Measurements from ENCODE around the gene VPS36.

The VPS36 gene

GRCh38 chr13:52454820-52455676 is 4.6 kb upstream of the VPS36 start, which contains the start of gene CKAP2:
Gene CKAP2 (plus strand): TSS chr13:52455478. CDS start chr13:52455557, 79 bp downstream.
- Histone ChIP-seq H3K9me3 (ENCODE audit: control insufficient read depth, insufficient read depth, low read length) (no peaks in the 10 kb centered on the region), H3K9ac (ENCODE audit: low read depth, low read length) (peak within 1 kb of the TSS; percentile 80), H3K36me3 (ENCODE audit: control insufficient read depth, insufficient read depth, low read length) (peaks cover 4% of the 10 kb centered on the region), H3K4me3 (ENCODE audit: low read depth, low read length) (peak within 1 kb of the TSS; percentile 84), H3K27me3 (ENCODE audit: control insufficient read depth, insufficient read depth, low read length) (no peaks in the 10 kb centered on the region), H3K4me1 (ENCODE audit: control insufficient read depth, insufficient read depth, low read length) (no peaks in the 10 kb centered on the region)

- Histone ChIP-seq H3K27me3 (ENCODE audit: control insufficient read depth, insufficient read depth, low read length) (no peaks in the 10 kb centered on the region), H3K36me3 (ENCODE audit: control insufficient read depth, insufficient read depth, low read length) (peaks cover 4% of the 10 kb centered on the region), H3K4me1 (ENCODE audit: control insufficient read depth, insufficient read depth, low read length) (no peaks in the 10 kb centered on the region), H3K9me3 (ENCODE audit: control insufficient read depth, insufficient read depth, low read length) (no peaks in the 10 kb centered on the region), H3K4me3 (ENCODE audit: low read depth, low read length) (peak overlapping the region; percentile 84), H3K9ac (ENCODE audit: low read depth, low read length) (no peak overlapping the region)
Measured at GRCh38 chr13:52454459-52454819, 4.0 kb upstream of the VPS36 start.

- Histone ChIP-seq H3K27me3 (ENCODE audit: control insufficient read depth, insufficient read depth, low read length) (no peaks in the 10 kb centered on the region), H3K9me3 (ENCODE audit: control insufficient read depth, insufficient read depth, low read length) (no peaks in the 10 kb centered on the region), H3K9ac (ENCODE audit: low read depth, low read length) (no peak overlapping the region), H3K4me1 (ENCODE audit: control insufficient read depth, insufficient read depth, low read length) (no peaks in the 10 kb centered on the region), H3K4me3 (ENCODE audit: low read depth, low read length) (no peak overlapping the region), H3K36me3 (ENCODE audit: control insufficient read depth, insufficient read depth, low read length) (peaks cover 4% of the 10 kb centered on the region)
Measured at GRCh38 chr13:52452470-52452869, 2.0 kb upstream of the VPS36 start.

GRCh38 chr13:52451135-52451804 is 836 bp upstream of the VPS36 start:
- no peaks in the 10 kb centered on the region for H3K4me1 ChIP-seq (ENCODE audit: control insufficient read depth, insufficient read depth, low read length)
- no peaks in the 10 kb centered on the region for H3K36me3 ChIP-seq (ENCODE audit: control insufficient read depth, insufficient read depth, low read length)
- no peaks in the 10 kb centered on the region for H3K9me3 ChIP-seq (ENCODE audit: control insufficient read depth, insufficient read depth, low read length)
- H3K9ac ChIP-seq (ENCODE audit: low read depth, low read length): no peak overlapping the region
- no peaks in the 10 kb centered on the region for H3K27me3 ChIP-seq (ENCODE audit: control insufficient read depth, insufficient read depth, low read length)
- H3K4me3 ChIP-seq (ENCODE audit: low read depth, low read length): no peak overlapping the region

GRCh38 chr13:52450793-52451116 is 321 bp upstream of the VPS36 start:
- no peaks in the 10 kb centered on the region for H3K36me3 ChIP-seq (ENCODE audit: control insufficient read depth, insufficient read depth, low read length)
- no peaks in the 10 kb centered on the region for H3K27me3 ChIP-seq (ENCODE audit: control insufficient read depth, insufficient read depth, low read length)
- H3K9ac ChIP-seq (ENCODE audit: low read depth, low read length): no peak overlapping the region
- no peaks in the 10 kb centered on the region for H3K9me3 ChIP-seq (ENCODE audit: control insufficient read depth, insufficient read depth, low read length)
- H3K4me3 ChIP-seq (ENCODE audit: low read depth, low read length): peak overlapping the region; percentile 20
- H3K4me1 ChIP-seq (ENCODE audit: control insufficient read depth, insufficient read depth, low read length): no peaks in the 10 kb centered on the region

- Histone ChIP-seq H3K36me3 (ENCODE audit: control insufficient read depth, insufficient read depth, low read length) (no peaks in the 10 kb centered on the region), H3K4me1 (ENCODE audit: control insufficient read depth, insufficient read depth, low read length) (no peaks in the 10 kb centered on the region), H3K27me3 (ENCODE audit: control insufficient read depth, insufficient read depth, low read length) (no peaks in the 10 kb centered on the region), H3K9me3 (ENCODE audit: control insufficient read depth, insufficient read depth, low read length) (no peaks in the 10 kb centered on the region), H3K4me3 (ENCODE audit: low read depth, low read length) (peak overlapping the region; percentile 86), H3K9ac (ENCODE audit: low read depth, low read length) (peak overlapping the region; percentile 86)
Measured at GRCh38 chr13:52449331-52450011, 963 bp downstream of the VPS36 start.

GRCh38 chr13:52447815-52448552 is 2.5 kb downstream of the VPS36 start:
- Histone ChIP-seq H3K9ac (ENCODE audit: low read depth, low read length) (no peak overlapping the region), H3K36me3 (ENCODE audit: control insufficient read depth, insufficient read depth, low read length) (no peaks in the 10 kb centered on the region), H3K4me1 (ENCODE audit: control insufficient read depth, insufficient read depth, low read length) (no peaks in the 10 kb centered on the region), H3K9me3 (ENCODE audit: control insufficient read depth, insufficient read depth, low read length) (no peaks in the 10 kb centered on the region), H3K4me3 (ENCODE audit: low read depth, low read length) (no peak overlapping the region), H3K27me3 (ENCODE audit: control insufficient read depth, insufficient read depth, low read length) (no peaks in the 10 kb centered on the region)

- no peak overlapping the region for H3K9ac ChIP-seq (ENCODE audit: low read depth, low read length)
- H3K4me3 ChIP-seq (ENCODE audit: low read depth, low read length): no peak overlapping the region
- H3K36me3 ChIP-seq (ENCODE audit: control insufficient read depth, insufficient read depth, low read length): no peaks in the 10 kb centered on the region
- H3K9me3 ChIP-seq (ENCODE audit: control insufficient read depth, insufficient read depth, low read length): no peaks in the 10 kb centered on the region
- no peaks in the 10 kb centered on the region for H3K4me1 ChIP-seq (ENCODE audit: control insufficient read depth, insufficient read depth, low read length)
- H3K27me3 ChIP-seq (ENCODE audit: control insufficient read depth, insufficient read depth, low read length): no peaks in the 10 kb centered on the region
Measured at GRCh38 chr13:52447354-52447753, 3.1 kb downstream of the VPS36 start.

- no peaks in the 10 kb centered on the region for H3K9me3 ChIP-seq (ENCODE audit: control insufficient read depth, insufficient read depth, low read length)
- no peaks in the 10 kb centered on the region for H3K4me1 ChIP-seq (ENCODE audit: control insufficient read depth, insufficient read depth, low read length)
- no peak overlapping the region for H3K4me3 ChIP-seq (ENCODE audit: low read depth, low read length)
- H3K9ac ChIP-seq (ENCODE audit: low read depth, low read length): no peak overlapping the region
- H3K36me3 ChIP-seq (ENCODE audit: control insufficient read depth, insufficient read depth, low read length): no peaks in the 10 kb centered on the region
- H3K27me3 ChIP-seq (ENCODE audit: control insufficient read depth, insufficient read depth, low read length): no peaks in the 10 kb centered on the region
Measured at GRCh38 chr13:52446265-52446664, 4.2 kb downstream of the VPS36 start.

- Histone ChIP-seq H3K36me3 (ENCODE audit: control insufficient read depth, insufficient read depth, low read length) (no peaks in the 10 kb centered on the region), H3K9me3 (ENCODE audit: control insufficient read depth, insufficient read depth, low read length) (no peaks in the 10 kb centered on the region), H3K4me3 (ENCODE audit: low read depth, low read length) (no peak overlapping the region)
Measured at GRCh38 chr13:52432456-52432855, 18.0 kb downstream of the VPS36 start.

GRCh38 chr13:52428295-52428694 is 22.1 kb downstream of the VPS36 start:
- no peak overlapping the region for H3K4me3 ChIP-seq (ENCODE audit: low read depth, low read length)
- no peaks in the 10 kb centered on the region for H3K27me3 ChIP-seq (ENCODE audit: control insufficient read depth, insufficient read depth, low read length)
- H3K36me3 ChIP-seq (ENCODE audit: control insufficient read depth, insufficient read depth, low read length): peaks cover 5% of the 10 kb centered on the region
- no peaks in the 10 kb centered on the region for H3K4me1 ChIP-seq (ENCODE audit: control insufficient read depth, insufficient read depth, low read length)
- H3K9ac ChIP-seq (ENCODE audit: low read depth, low read length): no peak overlapping the region
- no peaks in the 10 kb centered on the region for H3K9me3 ChIP-seq (ENCODE audit: control insufficient read depth, insufficient read depth, low read length)

More at GRCh38 chr13:52432456-52432855, 18.0 kb downstream of the VPS36 start:
- H3K4me1 ChIP-seq (ENCODE audit: control insufficient read depth, insufficient read depth, low read length): no peaks in the 10 kb centered on the region
- H3K9ac ChIP-seq (ENCODE audit: low read depth, low read length): no peak overlapping the region
- no peaks in the 10 kb centered on the region for H3K27me3 ChIP-seq (ENCODE audit: control insufficient read depth, insufficient read depth, low read length)
